ENCODE measurements around the gene CAPRIN1.
"Not testable (repeated sequence)": the region's sequence is repeated elsewhere in the genome, so short reads cannot be mapped to it uniquely, and the experiment has no call there.

The CAPRIN1 gene

GRCh38 chr11:34050581-34051348 is 766 bp upstream of the CAPRIN1 start:
- peak; percentile 76 for DNase-seq (ENCODE audit: low read depth)
- peak overlapping the region; percentile 70 for H3K4me3 ChIP-seq (ENCODE audit: low read depth, low read length)

GRCh38 chr11:34052036-34052607 is 591 bp downstream of the CAPRIN1 start:
- H3K4me3 ChIP-seq (ENCODE audit: low read depth, low read length), result peak overlapping the region; percentile 70

GRCh38 chr11:34052608-34053160 is 1.2 kb downstream of the CAPRIN1 start:
- H3K4me3 ChIP-seq (ENCODE audit: low read depth, low read length), result peak overlapping the region; percentile 70
- no peak for DNase-seq (ENCODE audit: low read depth)

More at GRCh38 chr11:34052036-34052607, 591 bp downstream of the CAPRIN1 start:
- peak; percentile 63 for DNase-seq (ENCODE audit: low read depth)

GRCh38 chr11:34053161-34053686 is 1.7 kb downstream of the CAPRIN1 start:
- H3K4me3 ChIP-seq (ENCODE audit: low read depth, low read length), result peak overlapping the region; percentile 70
- no peak for DNase-seq (ENCODE audit: low read depth)

GRCh38 chr11:34054351-34054750 is 2.8 kb downstream of the CAPRIN1 start:
- H3K4me3 ChIP-seq (ENCODE audit: low read depth, low read length), result peak overlapping the region; percentile 70
- not testable (repeated sequence) for DNase-seq (ENCODE audit: low read depth)

- no peak overlapping the region for H3K4me3 ChIP-seq (ENCODE audit: low read depth, low read length)
- DNase-seq (ENCODE audit: low read depth), result no peak
Observed at GRCh38 chr11:34055218-34056000, 3.9 kb downstream of the CAPRIN1 start.

GRCh38 chr11:34056672-34057071 is 5.1 kb downstream of the CAPRIN1 start:
- no peak for DNase-seq (ENCODE audit: low read depth)

GRCh38 chr11:34063061-34063795 is 11.7 kb downstream of the CAPRIN1 start:
- no peak for DNase-seq (ENCODE audit: low read depth)
- no peak overlapping the region for H3K4me3 ChIP-seq (ENCODE audit: low read depth, low read length)

More at GRCh38 chr11:34056672-34057071, 5.1 kb downstream of the CAPRIN1 start:
- H3K4me3 ChIP-seq (ENCODE audit: low read depth, low read length), result no peak overlapping the region

- no peak for DNase-seq (ENCODE audit: low read depth)
- no peak overlapping the region for H3K4me3 ChIP-seq (ENCODE audit: low read depth, low read length)
Observed at GRCh38 chr11:34064291-34064690, 12.8 kb downstream of the CAPRIN1 start.

- no peak overlapping the region for H3K4me3 ChIP-seq (ENCODE audit: low read depth, low read length)
- no peak for DNase-seq (ENCODE audit: low read depth)
Observed at GRCh38 chr11:34065505-34066203, 14.1 kb downstream of the CAPRIN1 start.

- not testable (repeated sequence) for H3K4me3 ChIP-seq (ENCODE audit: low read depth, low read length); DNase-seq (ENCODE audit: low read depth)
Observed at GRCh38 chr11:34066766-34067165, 15.2 kb downstream of the CAPRIN1 start.

- no peak for DNase-seq (ENCODE audit: low read depth)
- no peak overlapping the region for H3K4me3 ChIP-seq (ENCODE audit: low read depth, low read length)
Observed at GRCh38 chr11:34067383-34068065, 16.0 kb downstream of the CAPRIN1 start.

GRCh38 chr11:34068111-34068510 is 16.6 kb downstream of the CAPRIN1 start:
- no peak for DNase-seq (ENCODE audit: low read depth)
- H3K4me3 ChIP-seq (ENCODE audit: low read depth, low read length), result no peak overlapping the region

- not testable (repeated sequence) for DNase-seq (ENCODE audit: low read depth)
Observed at GRCh38 chr11:34071306-34071705, 19.8 kb downstream of the CAPRIN1 start.

GRCh38 chr11:34072041-34072440 is 20.5 kb downstream of the CAPRIN1 start:
- no peak for DNase-seq (ENCODE audit: low read depth)
- H3K4me3 ChIP-seq (ENCODE audit: low read depth, low read length), result no peak overlapping the region

More at GRCh38 chr11:34071306-34071705, 19.8 kb downstream of the CAPRIN1 start:
- H3K4me3 ChIP-seq (ENCODE audit: low read depth, low read length), result not testable (repeated sequence)

- DNase-seq (ENCODE audit: low read depth), result no peak
Observed at GRCh38 chr11:34072832-34073231, 21.3 kb downstream of the CAPRIN1 start.

GRCh38 chr11:34074391-34074790 is 22.9 kb downstream of the CAPRIN1 start:
- no peak overlapping the region for H3K4me3 ChIP-seq (ENCODE audit: low read depth, low read length)
- no peak for DNase-seq (ENCODE audit: low read depth)

More at GRCh38 chr11:34072832-34073231, 21.3 kb downstream of the CAPRIN1 start:
- no peak overlapping the region for H3K4me3 ChIP-seq (ENCODE audit: low read depth, low read length)

Data from skeletal muscle cell (primary cell).